ENCODE results near the gene PHYKPL. TPM values are rescaled to one million over a fixed set of nuclear protein-coding genes. Genes with fewer than 3 reads are reported as not detected.

Gene PHYKPL
- total and polyA plus RNA-seq, 2 of the 13 experiments (the other 11 are each of a cell fraction or from before 2014, with no cell fraction given) = 18.0 to 78.6 TPM

DNA sequence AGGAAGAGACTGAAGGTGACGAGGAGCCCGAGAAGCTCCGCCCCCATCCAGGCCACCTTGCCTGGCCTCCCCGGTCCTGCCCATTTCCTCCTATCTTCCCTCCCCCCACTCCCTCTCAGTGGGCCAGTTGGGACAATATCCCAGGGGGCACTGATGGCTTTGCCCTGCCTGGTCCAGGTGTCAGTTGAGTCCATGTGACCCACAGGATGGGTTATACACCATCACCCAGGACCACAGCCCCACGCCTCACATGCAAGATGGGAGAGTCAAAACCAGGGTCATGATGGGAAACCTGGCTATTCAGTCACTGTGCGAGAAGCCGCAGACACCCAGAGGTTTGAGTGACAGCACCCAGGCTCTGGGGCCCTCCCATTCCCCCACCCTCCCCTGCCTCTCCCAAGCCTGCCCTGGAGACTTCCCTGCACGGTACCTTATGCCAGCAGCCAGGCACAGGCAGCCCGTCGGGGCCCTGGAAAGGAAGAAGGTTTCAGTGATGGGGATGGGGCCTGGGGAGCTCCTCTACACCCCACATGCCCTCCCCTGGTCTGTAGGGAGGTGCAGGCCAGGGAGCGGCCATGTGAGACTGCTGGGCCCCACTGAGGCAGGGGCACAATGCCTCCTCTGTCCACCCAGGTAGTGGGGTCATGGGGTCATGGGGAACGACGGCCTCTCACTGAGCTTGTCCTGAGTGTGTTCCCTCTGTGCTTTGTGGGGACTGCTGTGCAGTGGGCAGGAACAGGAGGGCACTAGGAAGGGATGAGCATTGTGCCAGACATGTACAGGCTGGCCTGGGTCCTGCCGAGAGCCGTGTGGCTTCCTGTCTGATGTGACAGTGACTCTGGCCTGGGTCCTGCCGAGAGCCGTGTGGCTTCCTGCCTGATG, 6.3 kb upstream of the PHYKPL start (continued):
- TF ChIP-seq NFKB2 (CRISPR knock-in tag; IDR thresholded peaks at IDR 0.05; ENCODE audit: borderline replicate concordance) (no peak), ZFX (CRISPR knock-in tag; IDR thresholded peaks at IDR 0.05; ENCODE audit: low read depth) (peak; percentile 80), ZNF556 (CRISPR knock-in tag; IDR thresholded peaks at IDR 0.05; ENCODE audit: borderline replicate concordance) (0 out of 2 replicates have a peak, but pooled peaks have one; percentile 61), ZNF292 (CRISPR knock-in tag; IDR thresholded peaks at IDR 0.05; ENCODE audit: borderline replicate concordance, low read depth) (peak; percentile 47; the same call in 1 of the 2 replicates), THYN1 (CRISPR knock-in tag; IDR thresholded peaks at IDR 0.05; ENCODE audit: borderline replicate concordance, low read depth) (no peak), ZNF335 (CRISPR knock-in tag; IDR thresholded peaks at IDR 0.05) (peak; percentile 65; the same call in 1 of the 2 replicates), SPEN (CRISPR knock-in tag; IDR thresholded peaks at IDR 0.05; ENCODE audit: low read depth) (0 out of 2 replicates have a peak, but pooled peaks have one; percentile 23), ZNF160 (CRISPR knock-in tag; IDR thresholded peaks at IDR 0.05) (no peak), ZNF605 (CRISPR knock-in tag; IDR thresholded peaks at IDR 0.05) (no peak), TOE1 (CRISPR knock-in tag; IDR thresholded peaks at IDR 0.05) (no peak), HNF4A (CRISPR knock-in tag; IDR thresholded peaks at IDR 0.05) (no peak), ZNF460 (CRISPR knock-in tag; IDR thresholded peaks at IDR 0.05; ENCODE audit: borderline replicate concordance) (no peak), SP140L (CRISPR knock-in tag; IDR thresholded peaks at IDR 0.05; ENCODE audit: borderline replicate concordance) (no peak), SALL1 (CRISPR knock-in tag; IDR thresholded peaks at IDR 0.05) (peak; percentile 19; the same call in 1 of the 2 replicates), BHLHE40 (IDR thresholded peaks at IDR 0.05; ENCODE audit: low read length) (no peak), SIN3B (IDR thresholded peaks at IDR 0.05; ENCODE audit: low read length) (no peak), SAP130 (CRISPR knock-in tag; IDR thresholded peaks at IDR 0.05; ENCODE audit: low read depth) (0 out of 2 replicates have a peak, but pooled peaks have one; percentile 15), SRSF9 (IDR thresholded peaks at IDR 0.05; ENCODE audit: borderline replicate concordance, insufficient read depth, low read depth, low read length, poor library complexity, severe bottlenecking) (no peak)
- TF ChIP-seq, protein P1, sequence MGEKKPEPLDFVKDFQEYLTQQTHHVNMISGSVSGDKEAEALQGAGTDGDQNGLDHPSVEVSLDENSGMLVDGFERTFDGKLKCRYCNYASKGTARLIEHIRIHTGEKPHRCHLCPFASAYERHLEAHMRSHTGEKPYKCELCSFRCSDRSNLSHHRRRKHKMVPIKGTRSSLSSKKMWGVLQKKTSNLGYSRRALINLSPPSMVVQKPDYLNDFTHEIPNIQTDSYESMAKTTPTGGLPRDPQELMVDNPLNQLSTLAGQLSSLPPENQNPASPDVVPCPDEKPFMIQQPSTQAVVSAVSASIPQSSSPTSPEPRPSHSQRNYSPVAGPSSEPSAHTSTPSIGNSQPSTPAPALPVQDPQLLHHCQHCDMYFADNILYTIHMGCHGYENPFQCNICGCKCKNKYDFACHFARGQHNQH (CRISPR knock-in tag; IDR thresholded peaks at IDR 0.05) = 0 out of 2 replicates have a peak, but pooled peaks have one; percentile 23
- TF ChIP-seq, protein P2, sequence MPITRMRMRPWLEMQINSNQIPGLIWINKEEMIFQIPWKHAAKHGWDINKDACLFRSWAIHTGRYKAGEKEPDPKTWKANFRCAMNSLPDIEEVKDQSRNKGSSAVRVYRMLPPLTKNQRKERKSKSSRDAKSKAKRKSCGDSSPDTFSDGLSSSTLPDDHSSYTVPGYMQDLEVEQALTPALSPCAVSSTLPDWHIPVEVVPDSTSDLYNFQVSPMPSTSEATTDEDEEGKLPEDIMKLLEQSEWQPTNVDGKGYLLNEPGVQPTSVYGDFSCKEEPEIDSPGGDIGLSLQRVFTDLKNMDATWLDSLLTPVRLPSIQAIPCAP (CRISPR knock-in tag; IDR thresholded peaks at IDR 0.05; ENCODE audit: low read depth) = no peak
- TF ChIP-seq, protein P3, sequence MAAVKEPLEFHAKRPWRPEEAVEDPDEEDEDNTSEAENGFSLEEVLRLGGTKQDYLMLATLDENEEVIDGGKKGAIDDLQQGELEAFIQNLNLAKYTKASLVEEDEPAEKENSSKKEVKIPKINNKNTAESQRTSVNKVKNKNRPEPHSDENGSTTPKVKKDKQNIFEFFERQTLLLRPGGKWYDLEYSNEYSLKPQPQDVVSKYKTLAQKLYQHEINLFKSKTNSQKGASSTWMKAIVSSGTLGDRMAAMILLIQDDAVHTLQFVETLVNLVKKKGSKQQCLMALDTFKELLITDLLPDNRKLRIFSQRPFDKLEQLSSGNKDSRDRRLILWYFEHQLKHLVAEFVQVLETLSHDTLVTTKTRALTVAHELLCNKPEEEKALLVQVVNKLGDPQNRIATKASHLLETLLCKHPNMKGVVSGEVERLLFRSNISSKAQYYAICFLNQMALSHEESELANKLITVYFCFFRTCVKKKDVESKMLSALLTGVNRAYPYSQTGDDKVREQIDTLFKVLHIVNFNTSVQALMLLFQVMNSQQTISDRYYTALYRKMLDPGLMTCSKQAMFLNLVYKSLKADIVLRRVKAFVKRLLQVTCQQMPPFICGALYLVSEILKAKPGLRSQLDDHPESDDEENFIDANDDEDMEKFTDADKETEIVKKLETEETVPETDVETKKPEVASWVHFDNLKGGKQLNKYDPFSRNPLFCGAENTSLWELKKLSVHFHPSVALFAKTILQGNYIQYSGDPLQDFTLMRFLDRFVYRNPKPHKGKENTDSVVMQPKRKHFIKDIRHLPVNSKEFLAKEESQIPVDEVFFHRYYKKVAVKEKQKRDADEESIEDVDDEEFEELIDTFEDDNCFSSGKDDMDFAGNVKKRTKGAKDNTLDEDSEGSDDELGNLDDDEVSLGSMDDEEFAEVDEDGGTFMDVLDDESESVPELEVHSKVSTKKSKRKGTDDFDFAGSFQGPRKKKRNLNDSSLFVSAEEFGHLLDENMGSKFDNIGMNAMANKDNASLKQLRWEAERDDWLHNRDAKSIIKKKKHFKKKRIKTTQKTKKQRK (IDR thresholded peaks at IDR 0.05; ENCODE audit: low read length) = no peak
